Testis (tissue), 2 donors: ENCODE data around the gene CACNA1I.

Source experiments
- POLR2A ChIP-seq: fragments of 450-650 bp; IDR thresholded peaks from one replicate; pipeline ENCODE4 v1.6.1; 2017; ENCODE audit warnings: antibody characterized with exemption, mild to moderate bottlenecking, moderate library complexity
- TF ChIP-seq, protein P1 (sequence below), 3 experiments: fragments of 450-650 bp in 2 of 3; fragments of 200-600 bp in 1 of 3; sonication (generic) in 1 of 3; IDR thresholded peaks; one replicate each; pipeline ENCODE4 v1.5.1; 2016 to 2019; ENCODE audit warnings: antibody characterized with exemption in 3 of 3, mild to moderate bottlenecking in 2 of 3, moderate library complexity in 1 of 3

DNA sequence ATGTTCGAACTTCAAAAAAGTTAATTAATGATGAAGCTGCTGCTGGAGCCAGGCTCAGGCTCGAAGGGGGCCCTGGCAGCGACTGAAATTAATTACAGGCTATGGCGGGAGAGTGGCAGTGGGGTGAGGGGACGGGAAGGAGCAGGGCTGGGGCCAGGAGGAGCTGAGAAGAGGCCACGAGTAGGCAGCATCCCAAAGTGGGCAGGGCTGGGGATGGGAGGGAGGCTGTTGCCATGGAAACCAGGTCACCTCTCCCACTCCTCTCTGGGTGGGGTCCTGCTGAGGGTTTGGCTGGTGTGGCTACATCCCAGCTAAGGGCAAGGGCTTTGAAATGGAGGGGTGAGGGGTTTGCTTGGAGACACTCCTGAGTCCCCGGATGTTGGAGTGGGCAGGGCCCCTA is 23.9 kb downstream of the CACNA1I start:
- TF ChIP-seq POLR2A = no peak
- TF ChIP-seq, protein P1, sequence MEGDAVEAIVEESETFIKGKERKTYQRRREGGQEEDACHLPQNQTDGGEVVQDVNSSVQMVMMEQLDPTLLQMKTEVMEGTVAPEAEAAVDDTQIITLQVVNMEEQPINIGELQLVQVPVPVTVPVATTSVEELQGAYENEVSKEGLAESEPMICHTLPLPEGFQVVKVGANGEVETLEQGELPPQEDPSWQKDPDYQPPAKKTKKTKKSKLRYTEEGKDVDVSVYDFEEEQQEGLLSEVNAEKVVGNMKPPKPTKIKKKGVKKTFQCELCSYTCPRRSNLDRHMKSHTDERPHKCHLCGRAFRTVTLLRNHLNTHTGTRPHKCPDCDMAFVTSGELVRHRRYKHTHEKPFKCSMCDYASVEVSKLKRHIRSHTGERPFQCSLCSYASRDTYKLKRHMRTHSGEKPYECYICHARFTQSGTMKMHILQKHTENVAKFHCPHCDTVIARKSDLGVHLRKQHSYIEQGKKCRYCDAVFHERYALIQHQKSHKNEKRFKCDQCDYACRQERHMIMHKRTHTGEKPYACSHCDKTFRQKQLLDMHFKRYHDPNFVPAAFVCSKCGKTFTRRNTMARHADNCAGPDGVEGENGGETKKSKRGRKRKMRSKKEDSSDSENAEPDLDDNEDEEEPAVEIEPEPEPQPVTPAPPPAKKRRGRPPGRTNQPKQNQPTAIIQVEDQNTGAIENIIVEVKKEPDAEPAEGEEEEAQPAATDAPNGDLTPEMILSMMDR (IDR thresholded peaks at IDR 0.05) = no peak
